BJ (cell line): Measurements from ENCODE around the gene LITAF. TPM values are rescaled to one million over a fixed set of nuclear protein-coding genes. Genes with fewer than 3 reads are reported as not detected.

Experiments used
- CTCF ChIA-PET: fragments of 350-600 bp; formaldehyde crosslinking; extraction: SDS; loops from one replicate; lab custom pipeline; 2021; ENCODE audit warnings: antibody characterized with exemption, inconsistent platforms; lab: Yijun Ruan, JAX
- POLR2A ChIA-PET: fragments of 300-600 bp; sonication (Branson Sonifier 250); formaldehyde crosslinking; extraction: SDS; loops from one replicate; lab custom pipeline; 2021; ENCODE audit warnings: antibody characterized with exemption; lab: Charles Lee
- DNase-seq: peaks from one replicate; pipeline ENCODE4 v3.0.0-alpha.2; 2011; ENCODE audit warnings: low read depth
- H3K27me3 ChIP-seq: 2 replicates; pipeline ENCODE4 v1.6.0; 2011; ENCODE audit warnings: low read length; ENCODE audit not compliant: control insufficient read depth, insufficient read depth
- H3K36me3 ChIP-seq: 2 replicates; pipeline ENCODE4 v1.5.1; 2011; ENCODE audit warnings: low read length; ENCODE audit not compliant: control insufficient read depth, insufficient read depth
- H3K4me3 ChIP-seq: 2 replicates; pipeline ENCODE4 v1.5.1; 2011; ENCODE audit warnings: low read depth, mild to moderate bottlenecking, control low read depth, low read length
- polyA plus RNA-seq: library from polyadenylated mRNA; depleted of rRNA; stranded (reverse); fragments of >200 nt; gene quantifications from 2 replicates; pipeline ENCODE4 v1.2.3, GENCODE V29; 2011
- TF ChIP-seq, protein P1 (sequence below): IDR thresholded peaks from 2 replicates; pipeline ENCODE4 v1.5.1; 2011; ENCODE audit warnings: low read depth, mild to moderate bottlenecking, control low read depth, inconsistent platforms, low read length, moderate library complexity; ENCODE audit not compliant: insufficient read depth

LITAF gene
- polyA plus RNA-seq, 1 experiment: 212 TPM

DNA sequence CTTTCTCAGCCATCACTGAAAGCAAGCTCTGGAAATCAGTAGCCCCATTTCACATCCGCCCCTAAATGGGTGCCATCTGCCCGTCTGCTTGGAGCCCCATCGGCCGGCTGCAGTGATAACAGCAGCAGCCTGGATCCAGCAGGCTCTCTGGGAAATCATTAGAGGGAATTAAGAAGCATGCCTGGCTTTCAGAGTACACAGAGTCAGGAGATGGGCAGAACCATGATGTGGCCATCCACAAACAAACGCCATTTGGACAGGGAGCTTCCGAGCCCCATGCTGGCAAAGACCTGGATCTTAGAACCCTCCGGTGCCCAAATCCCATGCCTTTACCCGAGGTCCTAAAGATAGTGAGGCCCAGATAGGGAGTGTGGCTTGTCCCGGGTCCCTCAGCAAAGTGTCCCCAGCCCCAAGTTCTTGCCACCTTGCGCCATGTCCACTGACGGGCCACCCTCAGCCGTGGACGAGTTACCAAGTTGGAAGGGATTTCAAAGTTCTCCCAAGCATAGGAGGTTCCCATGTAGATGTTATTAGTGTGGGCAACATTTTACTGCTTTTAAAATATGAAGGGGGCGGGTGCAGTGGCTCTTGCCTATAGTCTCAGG lies 1.0 kb upstream of the LITAF start:
- ChIA-PET CTCF (interaction anchor here (1.2 to 2.0 kb wide), 4 partner anchors 10 to 56 kb away, joined by 3 to 10 read pairs (median 4); no protein-coding TSS in a partner anchor), POLR2A (no interaction called here)
- Histone ChIP-seq H3K4me3 (peak overlapping the region; percentile 84), H3K36me3 (no peaks in the 10 kb centered on the region), H3K27me3 (no peaks in the 10 kb centered on the region)
- TF ChIP-seq, protein P1, sequence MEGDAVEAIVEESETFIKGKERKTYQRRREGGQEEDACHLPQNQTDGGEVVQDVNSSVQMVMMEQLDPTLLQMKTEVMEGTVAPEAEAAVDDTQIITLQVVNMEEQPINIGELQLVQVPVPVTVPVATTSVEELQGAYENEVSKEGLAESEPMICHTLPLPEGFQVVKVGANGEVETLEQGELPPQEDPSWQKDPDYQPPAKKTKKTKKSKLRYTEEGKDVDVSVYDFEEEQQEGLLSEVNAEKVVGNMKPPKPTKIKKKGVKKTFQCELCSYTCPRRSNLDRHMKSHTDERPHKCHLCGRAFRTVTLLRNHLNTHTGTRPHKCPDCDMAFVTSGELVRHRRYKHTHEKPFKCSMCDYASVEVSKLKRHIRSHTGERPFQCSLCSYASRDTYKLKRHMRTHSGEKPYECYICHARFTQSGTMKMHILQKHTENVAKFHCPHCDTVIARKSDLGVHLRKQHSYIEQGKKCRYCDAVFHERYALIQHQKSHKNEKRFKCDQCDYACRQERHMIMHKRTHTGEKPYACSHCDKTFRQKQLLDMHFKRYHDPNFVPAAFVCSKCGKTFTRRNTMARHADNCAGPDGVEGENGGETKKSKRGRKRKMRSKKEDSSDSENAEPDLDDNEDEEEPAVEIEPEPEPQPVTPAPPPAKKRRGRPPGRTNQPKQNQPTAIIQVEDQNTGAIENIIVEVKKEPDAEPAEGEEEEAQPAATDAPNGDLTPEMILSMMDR: no peak
- no peak for DNase-seq

DNA sequence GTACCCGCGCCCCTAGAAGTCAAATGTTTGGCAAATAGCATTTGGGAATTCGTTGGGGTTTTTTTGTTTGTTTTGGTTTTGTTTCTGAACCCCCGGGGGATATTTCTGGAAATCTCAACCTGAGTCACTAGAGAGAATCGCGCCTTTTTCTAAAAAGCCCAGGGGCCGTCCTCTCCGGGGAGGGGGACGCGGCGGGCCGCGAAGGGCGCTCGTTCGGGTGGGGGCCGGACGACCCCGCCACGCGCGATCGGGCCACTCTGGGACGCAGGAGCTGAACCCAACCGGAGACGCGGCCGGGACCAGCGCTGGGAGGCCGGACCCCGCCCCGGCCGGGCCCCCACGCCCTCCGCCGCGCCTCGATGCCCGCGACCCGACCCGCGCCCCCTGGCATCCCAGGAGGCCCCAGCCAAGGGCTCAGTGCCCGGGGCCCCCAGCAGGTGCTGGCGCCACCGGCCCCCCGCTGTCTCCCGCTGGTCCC lies 302 bp downstream of the LITAF start:
- ChIA-PET CTCF (interaction anchor here (0.9 to 2.0 kb wide), 4 partner anchors 11 to 54 kb away, joined by 3 to 10 read pairs (median 4); no protein-coding TSS in a partner anchor), POLR2A (interaction anchor here (0.6 kb wide), 1 partner anchor 371 kb away, joined by 3 read pairs; no protein-coding TSS in a partner anchor)
- TF ChIP-seq, protein P1: no peak
- Histone ChIP-seq H3K4me3 (peak overlapping the region; percentile 84), H3K36me3 (no peaks in the 10 kb centered on the region), H3K27me3 (no peaks in the 10 kb centered on the region)
- DNase-seq: no peak

DNA sequence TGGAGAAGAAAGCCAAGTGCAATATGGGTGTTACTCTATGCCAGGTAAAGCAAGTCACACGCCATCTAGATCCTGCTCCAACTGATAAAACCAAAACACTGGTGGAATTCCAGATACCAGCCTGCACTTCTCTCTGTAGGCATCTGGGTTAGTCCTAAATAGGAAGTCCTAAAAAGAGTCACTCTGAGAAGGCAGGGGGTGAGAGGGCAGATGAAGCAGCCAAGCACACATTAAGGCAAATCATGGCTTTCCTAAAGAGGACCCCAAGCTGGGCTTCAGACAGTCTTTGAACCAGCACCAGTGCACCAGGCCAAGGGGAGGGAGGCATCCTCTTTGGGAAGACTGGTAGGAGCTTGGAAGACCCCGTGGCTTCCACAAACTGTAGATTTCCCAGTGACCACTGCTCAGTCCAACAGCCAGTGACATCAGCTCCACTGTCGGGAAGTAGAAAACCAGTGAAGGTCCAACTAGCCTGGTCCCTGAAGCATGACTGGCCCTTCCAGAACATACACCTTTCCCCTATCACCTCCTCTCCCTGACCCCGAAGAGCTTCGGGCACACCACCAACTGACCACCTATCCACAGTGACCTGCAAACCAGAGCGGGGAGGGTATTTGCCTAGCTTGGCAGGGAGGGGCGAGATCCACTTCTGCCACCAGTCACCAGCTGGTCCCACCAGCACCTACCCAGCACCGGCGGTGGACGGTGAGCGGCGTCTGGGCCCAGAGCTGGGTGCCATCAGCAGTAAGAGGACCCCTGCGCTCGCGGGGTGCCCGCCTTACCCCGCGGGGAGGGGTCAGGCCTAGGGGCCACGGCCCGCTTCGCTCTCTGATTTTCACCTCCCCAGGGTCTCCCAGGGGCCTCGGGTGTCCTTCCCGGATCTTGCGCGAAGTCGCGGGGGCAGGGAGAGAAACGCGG lies 1.0 kb downstream of the LITAF start:
- H3K27me3 ChIP-seq: no peaks in the 10 kb centered on the region
- ChIA-PET CTCF (interaction anchor here (0.9 kb wide), 1 partner anchor 50 kb away, joined by 3 read pairs; no protein-coding TSS in a partner anchor), POLR2A (no interaction called here)
- TF ChIP-seq, protein P1: no peak
- no peak for DNase-seq
- peak overlapping the region; percentile 84 for H3K4me3 ChIP-seq
- no peaks in the 10 kb centered on the region for H3K36me3 ChIP-seq

DNA sequence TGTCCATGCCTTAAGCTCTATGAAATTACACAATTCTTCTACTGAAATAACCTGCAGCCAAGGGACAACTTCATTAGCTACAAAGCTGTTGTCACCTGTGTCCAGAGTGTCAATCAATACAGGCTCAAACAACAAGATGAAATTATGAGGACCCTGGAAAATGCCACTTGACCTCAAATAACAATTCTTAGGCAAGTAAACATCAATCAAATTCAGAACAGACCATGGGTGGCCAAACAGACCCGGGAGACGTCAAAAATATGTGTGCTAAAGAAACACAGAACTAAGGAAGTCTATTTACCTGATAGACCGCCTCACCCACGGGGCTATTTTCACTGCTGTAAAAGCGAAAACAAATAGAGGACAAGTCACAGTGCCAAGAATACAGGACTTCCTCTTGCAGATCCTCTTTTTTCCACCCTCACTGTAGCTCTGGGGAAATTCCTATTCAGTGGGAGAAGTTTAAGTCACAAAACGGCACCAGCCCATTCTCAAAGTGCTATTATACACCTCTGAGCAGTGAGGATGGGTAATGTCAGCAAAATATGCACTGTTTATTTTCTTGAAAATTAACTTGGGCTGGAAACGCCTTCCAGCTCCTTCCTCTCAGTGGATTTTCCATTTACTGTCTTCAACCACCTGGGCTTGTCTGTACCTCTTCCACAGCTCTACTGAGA lies 2.7 kb downstream of the LITAF start:
- no peak overlapping the region for H3K4me3 ChIP-seq
- TF ChIP-seq, protein P1: no peak
- ChIA-PET POLR2A (interaction anchor here (0.5 kb wide), 1 partner anchor 10 kb away, joined by 9 read pairs; no protein-coding TSS in a partner anchor), CTCF (interaction anchor here (0.7 to 1.0 kb wide), 2 partner anchors 57 to 177 kb away, joined by 3 read pairs; no protein-coding TSS in a partner anchor)
- H3K36me3 ChIP-seq: no peaks in the 10 kb centered on the region
- DNase-seq: no peak
- H3K27me3 ChIP-seq: no peaks in the 10 kb centered on the region
